SK-N-SH treated with all-trans-retinoic acid at 6 μM for 48 hours (cell line): Measurements from ENCODE around the gene CNPY4.

Source experiments
- ARNTL ChIP-seq: fragments of 450-650 bp; formaldehyde crosslinking; IDR thresholded peaks from 2 replicates; pipeline ENCODE4 v1.5.0; 2020; ENCODE audit warnings: low read depth, mild to moderate bottlenecking, moderate library complexity, borderline replicate concordance
- CSDC2 ChIP-seq: fragments of 250-450 bp; sonication (Bioruptor Pico); IDR thresholded peaks from 2 replicates; pipeline ENCODE4 v1.5.0; 2020; ENCODE audit warnings: mild to moderate bottlenecking, moderate library complexity
- ESRRG ChIP-seq: fragments of 250-450 bp; sonication (Bioruptor Pico); IDR thresholded peaks from 2 replicates; pipeline ENCODE4 v1.6.1; 2021; ENCODE audit warnings: mild to moderate bottlenecking
- ISL1 ChIP-seq: fragments of 250-450 bp; sonication (Bioruptor Pico); IDR thresholded peaks from 2 replicates; pipeline ENCODE4 v2.1.2; 2022; ENCODE audit warnings: mild to moderate bottlenecking, moderate library complexity
- PATZ1 ChIP-seq: fragments of 250-450 bp; sonication (Bioruptor Pico); IDR thresholded peaks from 2 replicates; pipeline ENCODE4 v1.8.0; 2020; ENCODE audit warnings: mild to moderate bottlenecking, moderate library complexity, borderline replicate concordance
- RARB ChIP-seq: fragments of 250-450 bp; sonication (Bioruptor Pico); IDR thresholded peaks from 2 replicates; pipeline ENCODE4 v1.8.0; 2021; ENCODE audit warnings: mild to moderate bottlenecking, moderate library complexity
- SNAI2 ChIP-seq: fragments of 250-450 bp; sonication (Bioruptor Pico); IDR thresholded peaks from 2 replicates; pipeline ENCODE4 v1.5.0; 2020; ENCODE audit warnings: mild to moderate bottlenecking, moderate library complexity
- TCF4 ChIP-seq: fragments of 250-450 bp; sonication (Bioruptor Pico); IDR thresholded peaks from 2 replicates; pipeline ENCODE4 v1.8.0; 2021; ENCODE audit warnings: mild to moderate bottlenecking, moderate library complexity, borderline replicate concordance
- TOX ChIP-seq: fragments of 250-450 bp; sonication (Bioruptor Pico); IDR thresholded peaks from 2 replicates; pipeline ENCODE4 v1.8.0; 2021; ENCODE audit warnings: mild to moderate bottlenecking, moderate library complexity, borderline replicate concordance
- ZFP3 ChIP-seq: fragments of 250-450 bp; sonication (Bioruptor Pico); IDR thresholded peaks from 2 replicates; pipeline ENCODE4 v1.5.0; 2020; ENCODE audit warnings: mild to moderate bottlenecking, moderate library complexity
- ZFP30 ChIP-seq: fragments of 450-650 bp; formaldehyde crosslinking; IDR thresholded peaks from 2 replicates; pipeline ENCODE4 v1.5.0; 2022; ENCODE audit warnings: mild to moderate bottlenecking, moderate library complexity
- ZNF70 ChIP-seq: fragments of 450-650 bp; formaldehyde crosslinking; IDR thresholded peaks from 2 replicates; pipeline ENCODE4 v1.5.0; 2020; ENCODE audit warnings: mild to moderate bottlenecking, moderate library complexity
- ZNF8 ChIP-seq: fragments of 450-650 bp; formaldehyde crosslinking; IDR thresholded peaks from 2 replicates; pipeline ENCODE4 v1.5.0; 2020; ENCODE audit warnings: mild to moderate bottlenecking, moderate library complexity
- TF ChIP-seq, protein P1 (sequence below): fragments of 250-450 bp; sonication (Bioruptor Pico); IDR thresholded peaks from 2 replicates; pipeline ENCODE4 v1.8.0; 2021; ENCODE audit warnings: low read depth, mild to moderate bottlenecking, moderate library complexity, borderline replicate concordance

DNA sequence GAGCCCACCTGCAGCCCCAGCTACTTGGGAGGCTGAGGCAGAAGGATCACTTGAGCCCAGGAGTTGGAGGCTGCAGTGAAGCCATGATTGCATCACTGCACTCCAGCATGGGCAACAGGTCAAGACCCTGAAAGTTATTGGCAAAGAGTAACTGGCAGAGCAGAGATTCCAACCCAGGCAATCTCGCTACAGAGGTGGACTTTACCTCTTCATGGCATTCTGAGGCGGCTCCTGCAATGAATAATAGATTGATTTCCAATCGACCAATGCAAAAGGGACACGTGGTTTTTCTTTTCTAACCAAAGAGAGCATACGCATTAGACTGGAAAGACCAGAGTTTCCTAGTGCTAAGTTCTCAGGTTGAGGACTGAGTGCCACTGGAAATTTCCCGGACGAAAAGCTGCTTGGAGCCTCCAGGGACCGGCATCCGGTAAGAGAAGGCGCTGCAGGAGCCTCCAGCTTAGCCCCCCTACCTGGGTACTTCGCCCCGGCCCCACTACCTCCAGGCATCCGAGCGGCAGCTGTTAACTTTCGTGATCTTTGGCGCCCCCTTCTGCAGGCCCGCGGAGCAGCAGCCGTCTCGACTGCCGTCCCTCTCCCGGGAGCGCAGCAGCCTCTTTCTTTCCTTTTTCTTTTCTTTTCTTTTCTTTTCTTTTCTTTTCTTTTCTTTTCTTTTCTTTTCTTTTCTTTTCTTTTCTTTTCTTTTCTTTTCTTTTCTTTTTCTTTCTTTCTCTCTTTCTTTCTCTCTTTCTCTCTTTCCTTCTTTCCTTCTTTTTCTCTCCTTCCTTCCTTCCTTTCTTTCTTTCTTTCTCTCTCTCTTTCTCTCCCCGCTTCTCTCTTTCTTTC lies 11.4 kb downstream of the CNPY4 start:
- TF ChIP-seq SNAI2 (CRISPR knock-in tag): no peak
- TF ChIP-seq, protein P1, sequence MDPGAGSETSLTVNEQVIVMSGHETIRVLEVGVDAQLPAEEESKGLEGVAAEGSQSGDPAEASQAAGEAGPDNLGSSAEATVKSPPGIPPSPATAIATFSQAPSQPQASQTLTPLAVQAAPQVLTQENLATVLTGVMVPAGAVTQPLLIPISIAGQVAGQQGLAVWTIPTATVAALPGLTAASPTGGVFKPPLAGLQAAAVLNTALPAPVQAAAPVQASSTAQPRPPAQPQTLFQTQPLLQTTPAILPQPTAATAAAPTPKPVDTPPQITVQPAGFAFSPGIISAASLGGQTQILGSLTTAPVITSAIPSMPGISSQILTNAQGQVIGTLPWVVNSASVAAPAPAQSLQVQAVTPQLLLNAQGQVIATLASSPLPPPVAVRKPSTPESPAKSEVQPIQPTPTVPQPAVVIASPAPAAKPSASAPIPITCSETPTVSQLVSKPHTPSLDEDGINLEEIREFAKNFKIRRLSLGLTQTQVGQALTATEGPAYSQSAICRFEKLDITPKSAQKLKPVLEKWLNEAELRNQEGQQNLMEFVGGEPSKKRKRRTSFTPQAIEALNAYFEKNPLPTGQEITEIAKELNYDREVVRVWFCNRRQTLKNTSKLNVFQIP: no peak
- no peak for TF ChIP-seq PATZ1 (CRISPR knock-in tag)
- no peak for TF ChIP-seq RARB (CRISPR knock-in tag)
- TF ChIP-seq TOX (CRISPR knock-in tag): no peak
- TF ChIP-seq ZNF8: no peak
- no peak for TF ChIP-seq TCF4 (CRISPR knock-in tag)
- TF ChIP-seq ARNTL: no peak
- TF ChIP-seq ESRRG: no peak
- no peak for TF ChIP-seq ZFP3 (CRISPR knock-in tag)
- no peak for TF ChIP-seq ZNF70 (CRISPR knock-in tag)
- TF ChIP-seq ZFP30 (CRISPR knock-in tag): no peak
- no peak for TF ChIP-seq CSDC2 (CRISPR knock-in tag)
- TF ChIP-seq ISL1: no peak
